Activated T-cell treated with anti-CD3 and anti-CD28 coated beads for 1 hour (primary cell): ENCODE data around the gene UFC1.

Experiments used
- DNase-seq: peaks from one replicate; pipeline ENCODE4 v3.0.0-alpha.2; 2020; ENCODE audit warnings: low read depth

Gene UFC1

GRCh38 chr1:161171191-161171590, 17.4 kb downstream of the UFC1 start:
- DNase-seq: no peak

DNA sequence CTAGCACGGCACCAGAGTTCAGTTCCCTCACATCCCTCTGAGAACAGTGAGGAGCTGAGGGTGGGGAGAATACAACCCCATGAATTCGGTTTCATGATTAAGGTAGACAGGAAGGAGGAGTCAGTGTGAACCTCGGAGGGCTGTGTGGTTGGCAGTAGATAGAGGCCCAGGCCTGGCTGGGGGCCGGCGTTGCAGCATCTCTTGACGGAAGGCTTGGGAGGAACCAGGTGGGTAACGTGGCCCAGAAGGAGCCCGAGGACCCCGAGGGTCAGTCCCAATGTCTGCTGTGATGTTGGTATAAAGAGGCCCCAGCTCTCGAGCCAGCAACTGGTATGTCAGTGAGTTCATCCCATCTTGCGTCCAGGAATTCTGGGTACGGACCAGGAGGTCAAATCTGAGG, 17.9 kb downstream of the UFC1 start:
- no peak for DNase-seq

DNA sequence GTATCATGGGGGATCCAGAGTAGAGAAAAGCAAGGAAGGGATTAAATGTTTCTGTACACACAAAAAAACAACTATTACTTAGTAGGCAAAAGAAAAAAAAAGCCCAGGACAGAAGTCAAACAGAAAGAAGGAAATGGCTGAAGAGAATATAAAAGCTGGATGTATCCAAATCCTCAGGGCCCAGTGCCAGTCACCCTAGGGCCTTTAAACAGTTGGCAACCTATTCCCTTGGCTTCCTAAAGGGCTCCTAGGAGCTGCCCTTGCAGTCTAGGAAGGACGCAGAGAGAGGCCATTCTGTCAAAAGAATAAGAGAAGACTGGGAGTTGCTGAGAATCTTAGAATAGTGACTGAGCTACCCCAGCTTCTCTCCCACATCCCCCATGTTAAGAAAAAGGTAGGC, 18.6 kb downstream of the UFC1 start:
- no peak for DNase-seq

DNA sequence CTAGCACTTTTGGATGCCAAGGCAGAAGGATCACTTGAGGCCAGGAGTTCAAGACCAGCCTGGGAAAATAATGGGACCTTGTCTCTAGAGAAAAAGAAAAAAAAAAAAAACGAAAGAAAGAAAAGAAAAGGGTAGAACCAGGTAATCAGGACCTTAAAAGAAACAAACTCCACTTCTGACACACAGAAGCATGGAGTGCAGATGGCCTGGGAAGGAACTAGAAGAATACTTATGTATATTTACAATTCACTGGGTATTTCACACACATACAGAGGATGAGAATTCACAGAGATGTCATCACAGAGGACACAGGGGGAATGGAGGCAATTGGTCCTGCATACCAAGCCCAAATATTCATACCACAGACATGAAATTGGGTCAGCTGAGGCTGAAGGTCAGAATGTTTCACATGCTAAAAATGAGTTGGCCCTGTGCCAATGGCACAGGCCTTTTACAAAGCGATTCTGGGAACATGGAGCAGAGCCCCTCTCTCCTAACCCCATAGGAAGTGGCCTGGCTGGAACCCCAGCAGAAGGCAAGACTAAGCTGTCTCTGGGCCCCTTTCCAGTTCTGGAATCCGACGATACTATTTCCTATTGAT, 19.1 kb downstream of the UFC1 start:
- no peak for DNase-seq

GRCh38 chr1:161173711-161174110, 19.9 kb downstream of the UFC1 start:
- DNase-seq: no peak

- no peak for DNase-seq
Measured at GRCh38 chr1:161174911-161175310, 21.1 kb downstream of the UFC1 start.

DNA sequence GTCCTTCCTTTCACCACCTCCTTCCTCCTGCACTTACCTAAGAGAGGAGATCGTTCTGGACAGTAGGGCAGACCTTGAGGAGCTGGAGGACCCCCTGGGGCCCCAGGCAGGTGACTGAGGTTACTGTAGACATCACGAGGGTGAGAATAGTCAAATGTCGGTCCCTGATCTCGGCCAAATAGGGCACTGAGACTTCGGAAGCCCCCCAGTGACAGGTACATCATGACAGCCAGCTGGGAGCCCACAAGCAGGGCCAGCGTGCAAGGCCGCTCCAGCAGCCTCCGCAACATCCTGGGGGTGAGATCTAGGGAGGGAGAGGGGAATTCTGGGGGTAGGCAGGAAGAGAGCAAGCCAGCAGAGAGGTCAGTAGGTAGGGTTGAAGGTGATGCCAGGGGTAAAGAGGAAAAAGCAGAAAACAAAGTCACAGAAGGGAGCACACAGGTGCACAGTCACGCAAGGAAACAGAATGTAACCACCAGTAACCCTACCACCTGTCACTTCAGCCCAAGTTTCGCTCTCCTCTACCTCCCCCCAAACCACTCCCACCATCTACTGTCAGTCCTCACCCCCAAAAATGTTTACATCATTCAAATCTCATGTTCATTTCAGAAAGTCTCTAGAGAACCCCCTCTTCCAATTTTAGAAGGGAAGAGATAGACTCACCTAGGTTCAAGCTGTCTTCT, 22.1 kb downstream of the UFC1 start:
- DNase-seq: no peak

- no peak for DNase-seq
Measured at GRCh38 chr1:161176468-161177111, 22.8 kb downstream of the UFC1 start.

DNA sequence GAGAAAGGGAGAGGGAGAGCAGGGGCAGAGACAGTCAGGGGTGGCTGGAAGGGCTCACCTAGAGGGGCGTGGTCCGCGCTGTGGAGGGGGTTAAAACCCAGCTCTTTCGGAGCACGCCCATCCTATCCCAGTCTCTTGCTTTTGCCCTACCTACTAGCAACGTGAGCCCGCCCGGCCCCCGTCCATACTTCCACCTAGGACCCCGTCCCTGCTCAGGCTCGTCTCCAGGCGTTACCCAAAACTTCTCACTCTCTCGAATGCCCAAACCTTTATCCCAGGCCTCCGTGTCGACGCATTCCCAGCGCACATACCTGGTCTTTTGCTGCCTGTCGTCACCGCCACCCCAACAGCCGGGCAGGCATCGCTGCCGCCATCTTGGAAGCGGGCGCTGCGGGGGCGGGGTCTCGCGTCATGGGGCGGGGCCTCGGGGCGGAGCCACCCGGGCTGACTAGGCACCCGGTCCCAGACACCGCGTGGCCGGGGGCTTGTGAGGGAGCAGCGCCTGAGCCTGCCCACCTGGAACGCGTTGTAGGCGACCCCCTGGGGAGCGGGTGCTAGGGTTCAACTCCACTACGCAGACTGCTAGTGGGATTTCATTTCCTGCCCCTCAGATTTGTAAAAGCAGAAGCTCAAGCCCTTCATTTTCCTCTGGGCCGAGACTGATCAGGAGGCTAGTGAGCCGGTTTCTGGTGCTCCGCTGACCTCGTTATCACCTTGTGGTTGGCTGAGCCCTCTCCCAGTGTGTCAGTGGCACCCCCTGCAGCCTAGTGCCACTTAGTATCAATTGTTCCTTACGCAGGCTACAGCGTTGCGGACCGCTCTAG, 23.5 kb downstream of the UFC1 start, which contains the start of gene B4GALT3:
B4GALT3 (minus strand) TSS at position 396 of the 824 bp plus-strand sequence. CDS start 1,447 bp downstream, outside the sequence.
- DNase-seq: peak; percentile 93

GRCh38 chr1:161177936-161178244, 24.1 kb downstream of the UFC1 start:
- no peak for DNase-seq

GRCh38 chr1:161179698-161180097, 25.9 kb downstream of the UFC1 start:
- no peak for DNase-seq

DNA sequence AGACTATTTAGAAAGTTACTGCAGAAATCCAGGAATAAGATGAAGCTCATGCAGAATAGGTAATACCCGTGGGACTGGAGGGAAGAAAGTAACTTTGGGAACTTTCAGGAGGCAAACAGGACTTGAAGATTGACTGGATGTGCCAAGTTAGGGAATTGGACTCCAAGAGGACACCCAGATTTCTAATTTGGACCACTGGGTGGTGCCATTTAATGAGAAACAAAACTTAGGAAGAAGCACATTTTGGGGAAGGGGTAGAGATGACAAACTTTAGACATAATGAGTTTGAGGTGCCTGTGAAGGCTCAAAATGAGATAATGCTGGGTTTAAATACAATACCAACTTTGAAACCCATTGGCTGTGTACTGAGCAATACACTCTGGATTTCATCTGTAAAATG, 26.9 kb downstream of the UFC1 start:
- no peak for DNase-seq

DNA sequence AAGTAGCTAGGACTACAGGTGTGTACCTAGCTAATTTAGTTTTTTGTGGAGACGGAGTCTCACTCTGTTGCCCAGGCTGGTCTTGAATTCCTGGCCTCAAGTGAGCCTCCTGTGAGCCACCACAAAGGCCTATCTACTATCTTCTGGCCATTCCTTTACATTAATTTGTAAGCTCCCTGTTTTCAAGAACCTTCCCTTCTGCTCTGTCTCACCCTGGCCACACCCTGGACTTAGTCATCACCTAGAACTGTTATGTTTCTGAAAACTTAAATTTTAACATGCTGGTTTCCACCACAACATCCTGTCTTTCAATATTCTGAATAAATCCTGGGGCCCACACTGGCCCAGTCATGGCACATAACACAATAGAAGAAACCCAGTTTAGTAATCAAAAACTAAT, 28.4 kb downstream of the UFC1 start:
- peak; percentile 41 for DNase-seq

DNA sequence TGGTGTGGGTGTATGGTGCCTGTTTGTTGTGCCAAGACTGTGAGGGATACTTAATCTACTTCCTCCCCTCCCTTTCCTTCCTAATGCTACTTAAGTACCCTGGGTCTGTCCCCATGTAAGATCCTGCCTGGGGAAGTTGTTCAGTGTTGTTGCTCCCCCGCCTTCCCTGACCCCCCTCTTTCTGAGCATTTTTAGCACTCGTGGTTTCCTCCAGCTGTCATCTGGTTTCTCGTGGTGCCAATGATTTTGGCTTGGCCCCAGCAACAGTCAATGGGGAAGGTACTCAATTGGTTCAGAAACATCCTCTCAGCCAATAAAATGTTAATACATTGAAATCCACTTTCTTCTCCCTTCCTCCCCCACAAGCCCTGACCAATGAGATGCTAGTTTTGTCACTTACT, 31.5 kb downstream of the UFC1 start:
- peak; percentile 62 for DNase-seq

DNA sequence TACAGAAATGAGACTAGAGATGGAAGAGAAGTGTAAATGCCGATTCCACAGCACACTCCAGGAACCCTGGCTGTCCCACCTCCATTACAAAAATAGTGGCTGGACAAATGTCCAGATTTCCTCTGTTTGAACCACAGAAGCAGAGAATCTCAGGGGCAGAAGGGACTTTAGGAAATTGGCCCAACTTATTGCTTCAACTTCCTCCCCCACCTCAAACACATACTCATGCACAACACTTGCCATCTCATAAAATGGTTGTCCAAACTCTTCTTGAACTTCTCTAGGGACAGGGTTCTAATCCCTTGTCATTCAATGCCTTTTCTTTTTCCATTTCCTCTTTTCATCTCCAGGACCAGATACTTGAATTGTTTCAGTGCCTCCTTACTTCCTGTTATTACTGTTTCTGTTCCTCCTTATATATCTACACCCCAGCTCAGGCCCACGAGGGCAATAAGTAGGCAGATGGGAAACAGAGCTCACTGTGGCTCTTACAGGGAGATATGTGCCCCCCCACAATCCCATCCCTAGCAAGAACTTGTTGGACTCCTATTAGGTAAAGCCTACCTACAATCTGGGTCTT, 32.0 kb downstream of the UFC1 start:
- no peak for DNase-seq

DNA sequence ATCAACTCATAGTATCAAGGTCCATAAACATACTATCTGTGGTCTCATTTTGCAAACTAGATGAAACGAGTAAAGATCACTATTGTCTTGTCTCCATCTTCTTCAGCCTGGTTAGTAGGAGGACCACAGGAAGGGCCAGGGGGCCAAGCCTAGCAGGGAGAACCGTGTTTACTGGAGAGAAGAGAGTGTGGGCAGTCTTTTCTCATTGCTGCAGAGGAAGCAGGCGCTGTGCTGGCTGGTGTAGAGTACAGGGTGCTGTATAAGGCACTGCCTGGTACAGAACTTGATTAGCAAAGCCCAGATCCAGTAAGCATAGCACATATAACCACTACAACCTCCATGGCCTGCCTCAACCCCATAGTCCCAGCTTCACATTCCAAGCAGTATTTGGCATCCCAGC, 33.5 kb downstream of the UFC1 start:
- DNase-seq: no peak

DNA sequence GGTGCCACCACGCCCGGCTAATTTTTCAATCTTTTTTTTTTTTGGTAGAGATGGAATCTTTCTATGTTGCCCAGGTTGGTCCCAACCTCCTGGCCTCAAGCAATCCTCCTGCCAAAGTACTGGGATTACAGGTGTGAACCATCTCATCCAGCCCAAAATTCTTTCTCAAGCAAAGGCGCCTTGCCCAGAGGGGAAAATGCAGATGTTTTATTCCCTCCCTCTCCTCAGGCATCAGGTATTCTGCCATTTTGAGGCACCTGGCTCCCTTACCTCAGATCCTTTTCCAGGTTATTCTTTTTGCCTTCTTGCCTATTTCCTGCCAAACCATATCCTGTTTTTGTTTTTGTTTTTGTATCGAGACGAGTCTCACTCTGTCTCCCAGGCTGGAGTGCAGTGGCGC, 34.6 kb downstream of the UFC1 start:
- DNase-seq: no peak

- no peak for DNase-seq
Measured at GRCh38 chr1:161189036-161189435, 35.3 kb downstream of the UFC1 start.

GRCh38 chr1:161190962-161191521, 37.3 kb downstream of the UFC1 start:
- DNase-seq: no peak

- no peak for DNase-seq
Measured at GRCh38 chr1:161191971-161192370, 38.2 kb downstream of the UFC1 start.

GRCh38 chr1:161192476-161193465, 39.0 kb downstream of the UFC1 start:
- peak; percentile 56 for DNase-seq
